CD4-positive, alpha-beta T cell (primary cell): ENCODE measurements around the gene PLXDC2. TPM values are rescaled to one million over a fixed set of nuclear protein-coding genes. Genes with fewer than 3 reads are reported as not detected.

ENCODE experiments used
- ATAC-seq: fragments of 200-7000 bp; cut with Tn5 transposase; one replicate; pipeline ENCODE4 v1.10.0; 2022; ENCODE audit warnings: mild to moderate bottlenecking; ENCODE audit not compliant: poor library complexity
- CTCF ChIA-PET: fragments of 350-600 bp; sonication (Branson Sonifier 250); formaldehyde crosslinking; loops from one replicate; lab custom pipeline; 2021; ENCODE audit warnings: antibody characterized with exemption, inconsistent platforms; lab: Charles Lee
- POLR2A ChIA-PET: fragments of 350-600 bp; sonication (Branson Sonifier 250); formaldehyde crosslinking; loops from one replicate; lab custom pipeline; 2021; ENCODE audit warnings: antibody characterized with exemption, inconsistent platforms; lab: Charles Lee
- DNase-seq, 14 experiments: peaks; one replicate each; pipeline ENCODE4 v3.0.0-alpha.2; 2013 to 2020; ENCODE audit warnings: mixed read lengths in 2 of 14
- H3K27ac ChIP-seq, 2 donors: one replicate each; pipeline versions ENCODE4 v1.5.1 to v1.7.0; 2013; ENCODE audit warnings: low read length in 2 of 2, low read depth in 1 of 2, mild to moderate bottlenecking in 1 of 2
- H3K27me3 ChIP-seq, 2 experiments: 1 replicate in 1 of 2; 2 replicates in 1 of 2; pipeline versions ENCODE4 v1.6.1 to v1.7.0; 2013; ENCODE audit warnings: low read length in 2 of 2, control low read depth in 1 of 2, mild to moderate bottlenecking in 1 of 2, moderate library complexity in 1 of 2; ENCODE audit not compliant: insufficient read depth in 2 of 2, control insufficient read depth in 1 of 2
- H3K36me3 ChIP-seq: one replicate; pipeline ENCODE4 v1.6.1; 2013; ENCODE audit warnings: low read length, control low read depth; ENCODE audit not compliant: insufficient read depth
- H3K4me1 ChIP-seq: one replicate; pipeline ENCODE4 v1.6.1; 2013; ENCODE audit warnings: low read length, control low read depth; ENCODE audit not compliant: insufficient read depth
- H3K4me3 ChIP-seq: one replicate; pipeline ENCODE4 v1.5.1; 2013; ENCODE audit warnings: mild to moderate bottlenecking, low read length, moderate library complexity
- H3K9me3 ChIP-seq, 2 experiments: 1 replicate in 1 of 2; 2 replicates in 1 of 2; pipeline versions ENCODE4 v1.6.1 to v1.7.0; 2013; ENCODE audit warnings: low read length in 2 of 2, mild to moderate bottlenecking in 2 of 2, control low read depth in 1 of 2, moderate library complexity in 1 of 2; ENCODE audit not compliant: control insufficient read depth in 1 of 2, insufficient read depth in 1 of 2
- H3K27ac Mint-ChIP-seq: one replicate; pipeline ENCODE4 v1.8.0; 2020; ENCODE audit warnings: mixed read lengths
- H3K27me3 Mint-ChIP-seq: one replicate; pipeline ENCODE4 v1.8.0; 2021; ENCODE audit warnings: mixed read lengths
- H3K36me3 Mint-ChIP-seq: one replicate; pipeline ENCODE4 v1.8.0; 2021; ENCODE audit warnings: low read depth, mixed read lengths
- H3K4me1 Mint-ChIP-seq: one replicate; pipeline ENCODE4 v1.8.0; 2021; ENCODE audit warnings: low read depth, mixed read lengths
- H3K4me3 Mint-ChIP-seq: one replicate; pipeline ENCODE4 v1.8.0; 2020; ENCODE audit warnings: mild to moderate bottlenecking, mixed read lengths
- H3K9me3 Mint-ChIP-seq: one replicate; pipeline ENCODE4 v1.8.0; 2020; ENCODE audit warnings: mixed read lengths
- CTCF ChIP-seq: fragments of 200-600 bp; IDR thresholded peaks from one replicate; pipeline ENCODE4 v1.8.0; 2022; ENCODE audit warnings: antibody characterized with exemption, mild to moderate bottlenecking
- intact Hi-C, 2 experiments: fragments of 100-400 bp; cut with DNase I in 1 of 2; cut with micrococcal nuclease in 1 of 2; formaldehyde crosslinking; loops; one replicate each; pipeline versions ENCODE4 v1.15.1 to v1.9.0; 2023 to 2025; cut with DNase I, micrococcal nuclease
- total RNA-seq, 174 experiments: library from RNA in 2 of 174; stranded (reverse) in 2 of 174; gene quantifications; one replicate each; pipeline ENCODE4 v1.2.3 and lab custom pipeline; 2021 to 2026

The PLXDC2 gene
- total RNA-seq, 2 experiments from 2014 or later = 0.41 to 0.61 TPM

- Mint-ChIP-seq H3K4me1 (no peaks in the 10 kb centered on the region), H3K36me3 (no peaks in the 10 kb centered on the region), H3K9me3 (peaks cover 2% of the 10 kb centered on the region), H3K4me3 (no peak overlapping the region), H3K27me3 (no peaks in the 10 kb centered on the region), H3K27ac (no peak overlapping the region)
- intact Hi-C loops = no loop called here
- Histone ChIP-seq H3K4me3 (no peak overlapping the region), H3K36me3 (no peaks in the 10 kb centered on the region), H3K9me3 (peaks cover 0 to 5% of the 10 kb centered on the region in 2 experiments), H3K27me3 (no peaks in the 10 kb centered on the region), H3K4me1 (no peaks in the 10 kb centered on the region), H3K27ac (no peak overlapping the region)
- CTCF ChIA-PET = no interaction called here
- ATAC-seq (no peak), DNase-seq (no peak)
- POLR2A ChIA-PET = no interaction called here
- TF ChIP-seq CTCF = no peak
Observed at GRCh38 chr10:19874791-19875190, 58.6 kb downstream of the PLXDC2 start.

- Histone ChIP-seq H3K4me1 (no peaks in the 10 kb centered on the region), H3K4me3 (no peak overlapping the region), H3K36me3 (no peaks in the 10 kb centered on the region), H3K9me3 (peaks cover 0 to 3% of the 10 kb centered on the region in 2 experiments), H3K27me3 (no peaks in the 10 kb centered on the region), H3K27ac (no peak overlapping the region)
- H3K4me3 Mint-ChIP-seq = no peak overlapping the region
- ChIA-PET POLR2A (no interaction called here), CTCF (interaction anchor here (0.7 kb wide), 1 partner anchor 10 kb away, joined by 3 read pairs; no protein-coding TSS in a partner anchor)
- no peak for ATAC-seq
- TF ChIP-seq CTCF = no peak
- DNase-seq = no peak
- no peak overlapping the region for H3K27ac Mint-ChIP-seq
- intact Hi-C loops = no loop called here
- no peaks in the 10 kb centered on the region for H3K4me1 Mint-ChIP-seq
- H3K9me3 Mint-ChIP-seq = peaks cover 2% of the 10 kb centered on the region
- H3K36me3 Mint-ChIP-seq = no peaks in the 10 kb centered on the region
- H3K27me3 Mint-ChIP-seq = no peaks in the 10 kb centered on the region
Observed at GRCh38 chr10:19876570-19876969, 60.3 kb downstream of the PLXDC2 start.

GRCh38 chr10:19877466-19878255, 61.4 kb downstream of the PLXDC2 start:
- Mint-ChIP-seq H3K27ac (no peak overlapping the region), H3K4me1 (no peaks in the 10 kb centered on the region), H3K36me3 (no peaks in the 10 kb centered on the region), H3K4me3 (no peak overlapping the region), H3K27me3 (no peaks in the 10 kb centered on the region), H3K9me3 (peaks cover 4% of the 10 kb centered on the region)
- no peak overlapping the region for H3K27ac ChIP-seq
- ChIA-PET CTCF (no interaction called here), POLR2A (no interaction called here)
- H3K9me3 ChIP-seq = no peaks in the 10 kb centered on the region
- H3K36me3 ChIP-seq = no peaks in the 10 kb centered on the region
- intact Hi-C loops = no loop called here
- H3K27me3 ChIP-seq = no peaks in the 10 kb centered on the region
- DNase-seq (no peak), ATAC-seq (no peak)
- no peak for TF ChIP-seq CTCF
- H3K4me3 ChIP-seq = no peak overlapping the region
- no peaks in the 10 kb centered on the region for H3K4me1 ChIP-seq
